ENCODE measurements around the gene KRTAP4-12. TPM values are rescaled to one million over a fixed set of nuclear protein-coding genes. Genes with fewer than 3 reads are reported as not detected.
"Not testable (repeated sequence)": the region's sequence is repeated elsewhere in the genome, so short reads cannot be mapped to it uniquely, and the experiment has no call there.

Gene KRTAP4-12
- total RNA-seq, 6 experiments from 2014 or later, result 6.1 to 8.4 (median 6.7) TPM

DNA sequence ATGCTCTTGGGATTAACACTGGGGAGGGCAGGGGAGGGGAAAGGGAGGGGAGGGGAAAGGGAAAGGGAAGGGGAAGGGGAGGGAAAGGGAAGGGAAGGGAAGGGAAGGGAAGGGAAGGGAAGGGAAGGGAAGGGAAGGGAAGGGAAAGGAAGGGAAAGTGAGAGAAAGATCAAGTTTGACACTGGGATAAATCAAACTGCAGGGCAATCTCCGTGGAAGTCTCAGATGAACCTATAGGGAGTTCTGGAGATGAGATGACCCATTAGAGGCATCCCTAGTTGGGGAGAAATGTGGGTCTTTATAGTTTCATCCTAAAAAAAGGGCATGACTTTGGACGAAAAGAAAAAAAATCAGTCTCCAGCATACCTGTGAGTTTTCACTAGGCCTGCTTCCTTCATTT lies 2.2 kb downstream of the KRTAP4-12 start:
- TF ChIP-seq, protein P1, sequence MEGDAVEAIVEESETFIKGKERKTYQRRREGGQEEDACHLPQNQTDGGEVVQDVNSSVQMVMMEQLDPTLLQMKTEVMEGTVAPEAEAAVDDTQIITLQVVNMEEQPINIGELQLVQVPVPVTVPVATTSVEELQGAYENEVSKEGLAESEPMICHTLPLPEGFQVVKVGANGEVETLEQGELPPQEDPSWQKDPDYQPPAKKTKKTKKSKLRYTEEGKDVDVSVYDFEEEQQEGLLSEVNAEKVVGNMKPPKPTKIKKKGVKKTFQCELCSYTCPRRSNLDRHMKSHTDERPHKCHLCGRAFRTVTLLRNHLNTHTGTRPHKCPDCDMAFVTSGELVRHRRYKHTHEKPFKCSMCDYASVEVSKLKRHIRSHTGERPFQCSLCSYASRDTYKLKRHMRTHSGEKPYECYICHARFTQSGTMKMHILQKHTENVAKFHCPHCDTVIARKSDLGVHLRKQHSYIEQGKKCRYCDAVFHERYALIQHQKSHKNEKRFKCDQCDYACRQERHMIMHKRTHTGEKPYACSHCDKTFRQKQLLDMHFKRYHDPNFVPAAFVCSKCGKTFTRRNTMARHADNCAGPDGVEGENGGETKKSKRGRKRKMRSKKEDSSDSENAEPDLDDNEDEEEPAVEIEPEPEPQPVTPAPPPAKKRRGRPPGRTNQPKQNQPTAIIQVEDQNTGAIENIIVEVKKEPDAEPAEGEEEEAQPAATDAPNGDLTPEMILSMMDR (IDR thresholded peaks at IDR 0.05), result no peak
- peak overlapping the region; percentile 76 for H3K27ac Mint-ChIP-seq

DNA sequence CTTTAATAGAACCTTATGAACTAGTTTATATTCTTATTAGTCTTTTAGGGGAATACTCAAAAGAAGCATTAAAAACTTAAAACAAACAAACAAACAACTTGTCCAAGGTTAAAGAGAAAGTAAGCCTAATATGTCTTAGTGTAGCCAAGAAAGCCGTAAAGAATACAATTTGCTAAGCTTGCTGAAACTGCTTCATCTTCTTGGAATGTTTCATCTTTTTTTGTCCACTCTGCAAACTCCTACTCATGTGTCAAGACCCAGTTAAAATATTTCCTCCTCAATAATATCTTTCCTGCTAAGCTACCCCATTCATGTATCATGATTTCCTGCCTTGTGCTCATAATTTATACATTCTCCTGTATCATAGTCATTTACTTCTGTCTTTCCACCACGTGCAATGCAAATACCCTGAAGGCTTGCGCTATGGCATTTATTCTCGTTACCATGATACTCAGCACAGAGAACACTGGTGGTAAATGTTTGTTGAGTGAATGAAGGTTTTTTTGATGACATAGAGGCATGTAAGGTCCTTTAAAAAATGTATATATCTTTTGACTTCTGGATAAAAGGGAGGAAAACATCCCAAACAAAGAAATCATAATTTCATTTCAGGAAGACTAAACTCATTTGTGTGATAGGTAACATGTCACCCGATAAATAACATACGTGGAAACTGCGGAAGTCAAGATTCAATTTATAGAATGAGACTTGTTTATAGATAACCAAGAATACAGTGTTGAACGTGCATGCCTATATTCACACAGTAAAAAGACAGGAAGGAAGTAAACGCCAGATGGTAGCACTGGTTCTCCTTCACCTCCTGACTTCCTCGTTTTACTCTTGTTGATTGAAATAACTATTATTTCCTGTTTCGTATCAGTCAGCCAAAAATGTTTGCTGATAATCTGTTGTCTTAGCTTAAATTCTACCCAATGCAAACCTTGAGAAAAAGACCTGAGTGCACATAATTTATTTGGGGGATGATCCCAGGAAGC lies 4.0 kb downstream of the KRTAP4-12 start:
- H3K36me3 Mint-ChIP-seq (ENCODE audit: low read depth), result peaks cover 20% of the 10 kb centered on the region
- peak; percentile 90 for DNase-seq
- H3K9me3 Mint-ChIP-seq; H3K27me3 Mint-ChIP-seq (ENCODE audit: insufficient read depth): not testable (repeated sequence)
- H3K4me3 Mint-ChIP-seq, result peak overlapping the region; percentile 35; the same call in 1 of the 2 replicates
- peak overlapping the region; percentile 85 for H3K27ac Mint-ChIP-seq
- peaks cover 91% of the 10 kb centered on the region for H3K4me1 Mint-ChIP-seq (ENCODE audit: low read depth)

More for the DNA sequence above, 2.2 kb downstream of the KRTAP4-12 start:
- no peak overlapping the region for H3K4me3 Mint-ChIP-seq
- peaks cover 78% of the 10 kb centered on the region for H3K4me1 Mint-ChIP-seq (ENCODE audit: low read depth)
- H3K9me3 Mint-ChIP-seq, result peaks cover 8% of the 10 kb centered on the region
- H3K27me3 Mint-ChIP-seq (ENCODE audit: insufficient read depth), result no peaks in the 10 kb centered on the region
- DNase-seq, result no peak
- peaks cover 26% of the 10 kb centered on the region for H3K36me3 Mint-ChIP-seq (ENCODE audit: low read depth)

DNA sequence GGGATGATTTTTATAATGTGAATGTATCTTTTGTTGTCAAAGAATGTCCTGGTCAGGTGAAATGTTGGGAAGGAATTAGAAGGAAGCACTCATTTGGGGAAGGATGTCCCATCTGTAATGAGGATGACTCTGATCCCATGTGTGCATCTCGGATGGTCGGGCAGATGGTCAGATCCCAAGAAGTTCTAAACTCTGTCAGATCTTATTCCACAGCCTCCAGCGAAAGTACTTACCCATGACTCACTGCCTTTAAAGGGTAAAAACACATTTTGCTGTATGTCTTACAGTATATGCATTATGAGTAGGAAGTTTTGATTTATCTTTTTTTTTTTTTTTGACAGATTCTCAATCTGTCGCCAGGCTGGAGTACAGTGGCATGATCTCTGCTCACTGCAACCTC lies 5.3 kb downstream of the KRTAP4-12 start:
- Mint-ChIP-seq H3K27ac (peak overlapping the region; percentile 77), H3K27me3 (ENCODE audit: insufficient read depth) (no peaks in the 10 kb centered on the region), H3K4me1 (ENCODE audit: low read depth) (peaks cover 83% of the 10 kb centered on the region), H3K4me3 (peak overlapping the region; percentile 17), H3K9me3 (peaks cover 8% of the 10 kb centered on the region), H3K36me3 (ENCODE audit: low read depth) (peaks cover 20% of the 10 kb centered on the region)
- DNase-seq, result peak; percentile 59
- TF ChIP-seq, protein P1 (IDR thresholded peaks at IDR 0.05), result no peak

DNA sequence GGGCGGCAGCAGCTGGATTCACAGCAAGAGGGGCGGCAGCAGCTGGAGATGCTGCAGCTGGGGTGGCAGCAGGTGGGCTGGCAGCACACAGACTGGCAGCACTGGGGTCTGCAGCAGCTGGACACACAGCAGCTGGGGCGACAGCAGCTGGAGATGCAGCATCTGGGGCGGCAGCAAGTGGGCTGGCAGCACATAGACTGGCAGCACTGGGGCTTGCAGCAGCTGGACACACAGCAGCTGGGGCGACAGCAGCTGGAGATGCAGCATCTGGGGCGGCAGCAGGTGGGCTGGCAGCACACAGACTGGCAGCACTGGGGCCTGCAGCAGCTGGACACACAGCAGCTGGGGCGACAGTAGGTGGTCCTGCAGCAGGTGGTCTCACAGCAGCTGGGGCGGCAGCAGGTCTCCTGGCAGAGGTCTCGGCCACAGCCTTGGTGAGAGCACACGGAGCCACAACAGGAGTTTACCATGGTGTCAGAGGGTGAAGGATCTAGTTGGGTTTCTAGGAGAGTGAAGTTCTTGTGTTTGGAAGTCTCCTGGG lies 6.1 kb downstream of the KRTAP4-12 start, which contains the start of gene KRTAP4-11:
Gene KRTAP4-11 (minus strand): TSS at position 528 of the 541 bp plus-strand sequence. CDS start 58 bp downstream, at position 470.
- Mint-ChIP-seq H3K4me3 (peak within 1 kb of the TSS; percentile 17), H3K36me3 (ENCODE audit: low read depth) (peaks cover 22% of the 10 kb centered on the region), H3K9me3 (peaks cover 14% of the 10 kb centered on the region), H3K27ac (peak within 1 kb of the TSS; percentile 77), H3K4me1 (ENCODE audit: low read depth) (peaks cover 75% of the 10 kb centered on the region)
- H3K27me3 Mint-ChIP-seq (ENCODE audit: insufficient read depth); DNase-seq: not testable (repeated sequence)

DNA sequence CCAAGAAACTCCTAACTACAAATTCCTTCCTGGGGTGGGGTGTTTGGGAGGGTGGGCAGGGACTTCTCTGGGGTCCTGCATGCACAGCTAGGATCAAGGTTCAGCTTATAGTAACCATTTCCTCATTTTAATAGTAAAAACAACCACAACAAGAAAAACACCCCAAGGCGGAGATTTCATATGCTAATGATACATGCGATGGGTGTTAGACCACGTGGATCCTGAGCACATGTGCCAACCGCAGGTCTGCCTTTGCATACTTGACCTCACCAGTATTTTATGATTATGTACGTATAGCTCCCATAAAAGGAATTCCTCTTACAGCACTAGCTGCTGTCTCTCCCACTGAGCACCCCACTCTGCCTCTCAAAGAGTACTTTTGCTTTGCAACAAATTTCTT lies 7.7 kb downstream of the KRTAP4-12 start:
- TF ChIP-seq, protein P1 (IDR thresholded peaks at IDR 0.05), result no peak
- Mint-ChIP-seq H3K9me3 (peaks cover 14% of the 10 kb centered on the region), H3K36me3 (ENCODE audit: low read depth) (peaks cover 21% of the 10 kb centered on the region), H3K27ac (peak overlapping the region; percentile 67; the same call in 1 of the 2 replicates), H3K4me3 (no peak overlapping the region; the same call in 1 of the 2 replicates), H3K4me1 (ENCODE audit: low read depth) (peaks cover 65% of the 10 kb centered on the region), H3K27me3 (ENCODE audit: insufficient read depth) (no peaks in the 10 kb centered on the region)
- DNase-seq, result peak; percentile 68

DNA sequence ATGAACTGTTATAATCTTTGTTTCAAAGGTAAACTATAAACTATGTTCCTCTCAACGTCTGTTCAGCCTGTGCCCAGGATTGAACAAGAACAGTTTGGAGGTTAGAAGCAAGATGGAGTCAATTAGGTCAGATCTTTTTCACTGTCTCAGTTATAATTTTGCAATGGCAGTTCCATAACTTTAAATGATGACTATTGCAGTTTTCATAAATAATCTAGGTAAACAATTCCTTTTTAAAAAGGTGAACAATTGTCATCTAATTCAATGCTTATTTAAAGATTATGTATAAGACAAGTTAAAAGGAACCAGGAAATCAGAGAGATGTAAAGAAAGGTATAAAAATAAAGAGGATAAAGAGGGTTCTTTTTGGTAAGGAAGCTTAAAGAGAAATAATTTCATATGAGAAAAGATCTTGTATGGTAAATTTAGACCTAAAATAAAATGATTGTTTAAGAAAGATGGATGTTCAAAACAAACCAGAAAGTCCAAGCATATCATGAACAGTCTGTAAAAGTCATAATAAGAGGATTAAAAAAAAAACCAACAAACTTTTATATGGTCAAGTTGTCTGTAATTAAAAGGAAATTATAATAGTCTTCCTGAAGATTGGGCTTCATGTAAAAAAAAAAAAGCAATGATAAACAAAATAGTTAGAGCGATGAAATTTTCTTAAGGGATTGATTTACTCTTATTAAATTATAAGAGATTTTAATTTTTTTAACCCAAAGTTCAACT lies 12.7 kb downstream of the KRTAP4-12 start:
- peaks cover 28% of the 10 kb centered on the region for H3K9me3 Mint-ChIP-seq
- no peak for DNase-seq
- H3K4me3 Mint-ChIP-seq, result peak overlapping the region; percentile 76; the same call in 1 of the 2 replicates
- peaks cover 53% of the 10 kb centered on the region for H3K36me3 Mint-ChIP-seq (ENCODE audit: low read depth)
- H3K27ac Mint-ChIP-seq, result peak overlapping the region; percentile 72; the same call in 1 of the 2 replicates
- H3K27me3 Mint-ChIP-seq (ENCODE audit: insufficient read depth), result no peaks in the 10 kb centered on the region
- TF ChIP-seq, protein P1 (IDR thresholded peaks at IDR 0.05), result no peak
- peaks cover 46% of the 10 kb centered on the region for H3K4me1 Mint-ChIP-seq (ENCODE audit: low read depth)

DNA sequence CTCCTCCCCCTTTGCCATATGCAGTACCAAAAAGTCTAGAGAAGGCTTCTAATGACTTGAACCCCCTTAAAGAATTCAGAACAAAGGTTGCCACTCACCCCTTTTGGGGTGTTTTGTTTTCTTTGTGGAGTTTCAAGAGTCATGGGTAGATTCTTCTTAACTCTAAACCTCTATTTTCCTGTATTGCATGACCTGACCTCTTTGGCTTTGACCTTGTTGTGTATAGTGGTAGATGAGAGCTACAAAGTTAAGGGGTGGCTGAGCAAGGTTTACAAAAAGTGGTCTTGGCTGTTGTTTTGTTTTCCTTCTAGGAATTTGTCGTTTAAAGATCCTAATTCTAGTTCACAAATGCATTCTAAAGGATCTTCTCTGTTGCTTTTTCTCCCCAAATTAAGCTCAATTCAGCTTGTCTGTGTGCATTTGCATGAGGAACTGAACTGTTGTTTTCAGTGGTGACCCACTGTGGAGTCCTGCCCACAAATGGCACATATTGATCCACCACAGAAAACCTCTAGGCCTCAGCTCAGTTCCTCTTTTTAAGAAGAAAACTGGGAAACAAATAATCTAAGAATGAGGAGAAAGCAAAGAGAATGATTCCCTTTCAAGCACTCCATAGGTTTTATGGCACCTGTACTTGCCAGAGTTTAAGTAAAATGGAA lies 15.1 kb downstream of the KRTAP4-12 start:
- Mint-ChIP-seq H3K4me3 (peak overlapping the region; percentile 70), H3K9me3 (peaks cover 28% of the 10 kb centered on the region), H3K27ac (peak overlapping the region; percentile 67; the same call in 1 of the 2 replicates), H3K4me1 (ENCODE audit: low read depth) (peaks cover 50% of the 10 kb centered on the region), H3K36me3 (ENCODE audit: low read depth) (peaks cover 58% of the 10 kb centered on the region)
- DNase-seq; H3K27me3 Mint-ChIP-seq (ENCODE audit: insufficient read depth): not testable (repeated sequence)

Data from HFFc6 (cell line).